ENCODE results near the gene CORO1C.

DNA sequence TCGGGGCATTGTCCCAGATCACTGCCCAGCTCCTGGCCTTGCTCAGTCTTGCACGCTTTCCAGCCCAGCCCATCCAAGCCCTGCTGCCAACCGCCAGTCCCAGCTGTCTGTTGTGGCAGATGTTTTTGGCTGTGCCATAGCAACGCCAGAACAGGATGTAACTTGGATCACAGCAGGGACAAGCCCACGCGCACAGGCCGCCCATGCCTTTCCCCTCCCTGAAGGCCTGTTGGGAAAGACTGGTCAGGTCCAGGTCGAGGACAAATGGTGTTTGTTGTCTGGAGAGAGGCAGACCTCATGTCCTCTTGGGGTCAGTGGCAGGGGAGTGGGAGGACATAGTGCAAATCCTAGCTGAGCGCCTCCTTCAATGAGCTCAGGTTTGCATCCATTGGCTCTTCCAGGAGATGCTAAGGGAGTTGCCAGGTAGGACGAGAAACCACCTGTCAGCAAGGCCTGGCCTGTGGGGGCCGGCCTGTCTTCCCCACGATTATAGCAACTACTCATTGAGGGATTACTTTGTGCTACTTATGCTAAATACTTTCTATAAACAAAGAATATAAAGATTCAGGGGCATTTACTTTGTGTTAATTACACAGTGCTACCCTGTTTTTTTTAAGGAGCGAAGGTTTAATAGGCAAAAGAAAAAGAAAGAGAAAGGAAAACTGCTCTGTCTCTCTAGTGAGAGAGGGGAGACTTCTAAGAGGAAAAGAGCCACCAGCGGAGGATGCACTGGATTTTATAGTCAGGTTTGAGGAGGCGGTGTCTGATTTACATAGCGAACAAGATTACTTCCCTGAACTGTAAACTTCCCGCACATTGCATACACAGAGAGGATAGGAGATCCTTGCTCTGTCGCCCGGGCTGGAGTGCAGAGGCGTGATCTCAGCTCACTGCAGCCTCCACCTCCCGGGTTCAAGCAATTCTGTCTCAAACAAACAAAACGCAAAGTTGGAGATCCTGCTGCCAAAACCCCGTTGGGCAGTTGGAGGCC lies 42.8 kb upstream of the CORO1C start:
- TF ChIP-seq, protein P1, sequence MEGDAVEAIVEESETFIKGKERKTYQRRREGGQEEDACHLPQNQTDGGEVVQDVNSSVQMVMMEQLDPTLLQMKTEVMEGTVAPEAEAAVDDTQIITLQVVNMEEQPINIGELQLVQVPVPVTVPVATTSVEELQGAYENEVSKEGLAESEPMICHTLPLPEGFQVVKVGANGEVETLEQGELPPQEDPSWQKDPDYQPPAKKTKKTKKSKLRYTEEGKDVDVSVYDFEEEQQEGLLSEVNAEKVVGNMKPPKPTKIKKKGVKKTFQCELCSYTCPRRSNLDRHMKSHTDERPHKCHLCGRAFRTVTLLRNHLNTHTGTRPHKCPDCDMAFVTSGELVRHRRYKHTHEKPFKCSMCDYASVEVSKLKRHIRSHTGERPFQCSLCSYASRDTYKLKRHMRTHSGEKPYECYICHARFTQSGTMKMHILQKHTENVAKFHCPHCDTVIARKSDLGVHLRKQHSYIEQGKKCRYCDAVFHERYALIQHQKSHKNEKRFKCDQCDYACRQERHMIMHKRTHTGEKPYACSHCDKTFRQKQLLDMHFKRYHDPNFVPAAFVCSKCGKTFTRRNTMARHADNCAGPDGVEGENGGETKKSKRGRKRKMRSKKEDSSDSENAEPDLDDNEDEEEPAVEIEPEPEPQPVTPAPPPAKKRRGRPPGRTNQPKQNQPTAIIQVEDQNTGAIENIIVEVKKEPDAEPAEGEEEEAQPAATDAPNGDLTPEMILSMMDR (IDR thresholded peaks at IDR 0.05): no peak
- no peak for TF ChIP-seq POLR2A (IDR thresholded peaks at IDR 0.05)
- peak; percentile 74 for TF ChIP-seq EP300 (IDR thresholded peaks at IDR 0.05)

All from gastroesophageal sphincter (tissue), 3 donors.